HS-27A (cell line): ENCODE data around the gene SRMS.
A peak's percentile ranks its signal among the peaks of the same experiment; 100 is the strongest.
"Not testable (repeated sequence)": the region's sequence is repeated elsewhere in the genome, so short reads cannot be mapped to it uniquely, and the experiment has no call there.

Experiments used
- DNase-seq: peaks from one replicate; pipeline ENCODE4 v3.0.0-alpha.2; 2012; ENCODE audit warnings: low read depth, missing footprints

Gene SRMS

GRCh38 chr20:63522091-63522868, 25.3 kb downstream of the SRMS start:
- DNase-seq = no peak

GRCh38 chr20:63521602-63522001, 25.9 kb downstream of the SRMS start:
- DNase-seq = no peak

GRCh38 chr20:63520934-63521601, 26.5 kb downstream of the SRMS start:
- peak; percentile 27 for DNase-seq

GRCh38 chr20:63520504-63520933, 27.0 kb downstream of the SRMS start, which contains the start of gene PPDPF:
Gene PPDPF, plus strand, starts transcription at chr20:63520765. Its CDS starts 544 bp downstream, at chr20:63521309.
- peak; percentile 41 for DNase-seq

- DNase-seq = peak; percentile 39
Observed at GRCh38 chr20:63519668-63520503, 27.7 kb downstream of the SRMS start.

GRCh38 chr20:63518946-63519667, 28.4 kb downstream of the SRMS start:
- no peak for DNase-seq

- DNase-seq = no peak
Observed at GRCh38 chr20:63518351-63518861, 29.1 kb downstream of the SRMS start.

GRCh38 chr20:63517376-63518309, 29.9 kb downstream of the SRMS start:
- DNase-seq = no peak

GRCh38 chr20:63514520-63514919, 33.0 kb downstream of the SRMS start:
- not testable (repeated sequence) for DNase-seq

GRCh38 chr20:63513207-63513606, 34.3 kb downstream of the SRMS start:
- DNase-seq = no peak

GRCh38 chr20:63509088-63509564, 38.4 kb downstream of the SRMS start:
- DNase-seq = no peak

GRCh38 chr20:63508072-63508768, 39.3 kb downstream of the SRMS start:
- no peak for DNase-seq

GRCh38 chr20:63507083-63507743, 40.3 kb downstream of the SRMS start:
- no peak for DNase-seq

- no peak for DNase-seq
Observed at GRCh38 chr20:63505723-63506122, 41.8 kb downstream of the SRMS start.

GRCh38 chr20:63505281-63505680, 42.3 kb downstream of the SRMS start:
- DNase-seq = no peak

- no peak for DNase-seq
Observed at GRCh38 chr20:63504642-63505041, 42.9 kb downstream of the SRMS start.

- no peak for DNase-seq
Observed at GRCh38 chr20:63503524-63503923, 44.0 kb downstream of the SRMS start.

GRCh38 chr20:63502671-63503172, 44.8 kb downstream of the SRMS start:
- no peak for DNase-seq
